ENCODE results near the gene KCNF1. TPM values are rescaled to one million over a fixed set of nuclear protein-coding genes. Genes with fewer than 3 reads are reported as not detected.

Gene KCNF1, protein sequence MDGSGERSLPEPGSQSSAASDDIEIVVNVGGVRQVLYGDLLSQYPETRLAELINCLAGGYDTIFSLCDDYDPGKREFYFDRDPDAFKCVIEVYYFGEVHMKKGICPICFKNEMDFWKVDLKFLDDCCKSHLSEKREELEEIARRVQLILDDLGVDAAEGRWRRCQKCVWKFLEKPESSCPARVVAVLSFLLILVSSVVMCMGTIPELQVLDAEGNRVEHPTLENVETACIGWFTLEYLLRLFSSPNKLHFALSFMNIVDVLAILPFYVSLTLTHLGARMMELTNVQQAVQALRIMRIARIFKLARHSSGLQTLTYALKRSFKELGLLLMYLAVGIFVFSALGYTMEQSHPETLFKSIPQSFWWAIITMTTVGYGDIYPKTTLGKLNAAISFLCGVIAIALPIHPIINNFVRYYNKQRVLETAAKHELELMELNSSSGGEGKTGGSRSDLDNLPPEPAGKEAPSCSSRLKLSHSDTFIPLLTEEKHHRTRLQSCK
- total RNA-seq (not detected), polyA plus RNA-seq (not detected)

DNA sequence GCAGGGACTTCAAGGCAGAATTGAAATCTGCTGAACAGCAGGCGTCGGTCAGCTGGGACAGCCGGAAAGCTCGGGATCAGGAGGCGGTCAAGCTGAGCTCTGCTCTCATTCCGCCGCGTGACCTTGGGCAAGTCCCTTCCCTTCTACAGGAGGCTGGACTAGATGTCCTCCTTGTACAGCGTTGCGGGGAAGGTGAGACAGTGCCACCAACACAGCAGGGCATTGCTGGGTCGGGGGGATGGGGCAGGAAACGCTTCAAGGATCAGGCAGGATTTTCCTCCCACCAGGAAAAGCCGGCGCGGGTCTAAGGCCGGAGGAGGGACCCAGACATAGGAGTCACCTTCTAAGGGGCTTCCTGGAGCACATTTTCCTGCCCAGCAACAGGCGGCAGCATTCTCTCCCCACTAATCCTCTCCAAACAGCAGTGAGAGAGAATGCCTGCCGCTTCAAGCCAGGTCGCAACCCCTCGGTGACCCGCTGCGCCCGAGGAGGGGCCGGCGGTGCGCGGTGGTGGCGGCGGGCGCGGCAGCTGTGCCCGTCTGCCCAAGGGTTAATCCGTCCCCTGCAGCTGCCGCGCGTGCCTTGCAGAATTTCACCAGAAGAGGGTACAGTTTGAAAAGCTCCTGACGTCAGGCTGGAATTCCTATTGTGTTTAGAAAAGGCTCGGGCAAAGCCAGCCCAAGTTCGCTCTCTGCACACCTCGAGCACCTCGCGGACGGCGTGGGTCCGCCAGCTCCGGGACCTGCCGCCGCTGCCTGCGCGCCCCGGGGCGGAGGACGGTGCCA is at the start of gene KCNF1:
Gene KCNF1 (plus strand): TSS at position 644 of the 785 bp plus-strand sequence. CDS start 493 bp downstream, outside the sequence.
- H3K4me3 ChIP-seq (ENCODE audit: low read length in 2 of 2), result no peak within 1 kb of the TSS
- H3K4me1 ChIP-seq (ENCODE audit: insufficient read depth, low read length), result no peaks in the 10 kb centered on the region
- H3K36me3 ChIP-seq (ENCODE audit: insufficient read depth, low read length), result no peaks in the 10 kb centered on the region
- Mint-ChIP-seq H3K27me3 (peaks cover 18 to 26% of the 10 kb centered on the region in 2 donors), H3K36me3 (no peaks in the 10 kb centered on the region), H3K4me3 (peak within 1 kb of the TSS in 5 of 8 donors; percentile 1 to 55 (median 32)), H3K4me1 (peaks cover 3 to 17% (median 9%) of the 10 kb centered on the region in 4 donors), H3K9me3 (no peaks in the 10 kb centered on the region), H3K27ac (no peak within 1 kb of the TSS)
- intact Hi-C loops (cut with micrococcal nuclease), result no loop called here
- no peak for DNase-seq
- H3K27me3 ChIP-seq (ENCODE audit: insufficient read depth, low read length), result peaks cover 5% of the 10 kb centered on the region
- CTCF ChIA-PET (ENCODE audit: partially characterized antibody), result no interaction called here
- POLR2A ChIA-PET (ENCODE audit: partially characterized antibody), result no interaction called here
- no peaks in the 10 kb centered on the region for H3K9me3 ChIP-seq (ENCODE audit: control insufficient read depth in 1 of 2, low read length in 2 of 2)
- H3K27ac ChIP-seq (ENCODE audit: low read depth, low read length), result no peak within 1 kb of the TSS

DNA sequence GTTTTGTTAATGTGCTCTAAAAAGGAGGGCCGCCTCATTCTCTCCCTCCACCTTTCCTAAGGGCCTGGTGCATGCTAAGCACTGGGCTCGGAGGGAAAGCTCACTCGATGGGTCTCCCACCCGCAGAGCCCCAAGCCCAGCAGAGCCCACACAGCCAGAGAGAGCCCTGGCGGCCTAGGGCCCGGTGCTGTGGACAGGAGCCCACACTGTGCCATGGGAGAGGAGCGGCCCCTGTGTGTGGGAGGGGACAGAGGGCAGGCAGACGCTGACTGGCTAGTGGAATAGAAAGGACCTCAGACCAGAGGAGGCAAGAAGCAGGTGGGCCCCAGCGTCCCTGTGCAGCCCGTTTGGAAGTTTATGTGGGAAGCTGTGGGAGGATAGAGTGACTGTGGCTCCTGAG is 49.4 kb upstream of the KCNF1 start:
- peak overlapping the region in 1 of 7 donors; percentile 84 for H3K27ac Mint-ChIP-seq
- no peak for DNase-seq
- H3K36me3 Mint-ChIP-seq, result no peaks in the 10 kb centered on the region
- ChIA-PET CTCF (ENCODE audit: partially characterized antibody) (interaction anchor here (1.3 kb wide), 1 partner anchor 27 kb away, joined by 3 read pairs; no protein-coding TSS in a partner anchor), POLR2A (ENCODE audit: partially characterized antibody) (no interaction called here)
- no peaks in the 10 kb centered on the region for H3K27me3 ChIP-seq (ENCODE audit: insufficient read depth, low read length)
- no peak overlapping the region for H3K27ac ChIP-seq (ENCODE audit: low read depth, low read length)
- H3K9me3 Mint-ChIP-seq, result no peaks in the 10 kb centered on the region
- peaks cover 2 to 27% of the 10 kb centered on the region in 2 donors for H3K27me3 Mint-ChIP-seq
- no peaks in the 10 kb centered on the region for H3K36me3 ChIP-seq (ENCODE audit: insufficient read depth, low read length)
- peaks cover 29% of the 10 kb centered on the region for H3K4me1 ChIP-seq (ENCODE audit: insufficient read depth, low read length)
- H3K4me3 Mint-ChIP-seq, result no peak overlapping the region
- H3K4me3 ChIP-seq (ENCODE audit: low read length in 2 of 2), result no peak overlapping the region
- intact Hi-C loops (cut with micrococcal nuclease), result no loop called here
- no peaks in the 10 kb centered on the region for H3K9me3 ChIP-seq (ENCODE audit: control insufficient read depth in 1 of 2, low read length in 2 of 2)
- H3K4me1 Mint-ChIP-seq, result peaks cover 19 to 33% (median 24%) of the 10 kb centered on the region in 4 donors

DNA sequence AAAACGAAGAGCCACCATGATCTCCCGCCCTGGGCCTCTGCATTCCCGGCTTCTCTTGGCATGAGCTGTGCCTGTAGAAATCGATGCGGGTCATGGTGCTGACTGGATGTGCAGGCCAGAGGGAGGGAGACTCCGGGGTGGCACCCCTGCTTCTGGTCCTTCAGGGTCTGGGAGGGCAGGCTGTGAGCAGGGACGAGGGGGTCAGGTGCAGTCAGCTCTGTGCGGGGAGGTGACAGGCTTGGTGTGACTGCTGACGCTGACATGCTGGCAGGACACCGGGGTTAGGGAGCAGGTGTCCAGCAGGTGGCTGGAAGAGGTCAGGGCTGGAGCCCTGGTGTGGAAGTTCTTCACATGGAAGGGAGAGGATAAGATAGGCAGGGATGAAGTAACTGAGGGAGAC is 48.7 kb upstream of the KCNF1 start:
- Histone ChIP-seq H3K36me3 (ENCODE audit: insufficient read depth, low read length) (no peaks in the 10 kb centered on the region), H3K4me3 (ENCODE audit: low read length in 2 of 2) (no peak overlapping the region), H3K27me3 (ENCODE audit: insufficient read depth, low read length) (no peaks in the 10 kb centered on the region), H3K9me3 (ENCODE audit: control insufficient read depth in 1 of 2, low read length in 2 of 2) (no peaks in the 10 kb centered on the region), H3K4me1 (ENCODE audit: insufficient read depth, low read length) (peaks cover 29% of the 10 kb centered on the region), H3K27ac (ENCODE audit: low read depth, low read length) (no peak overlapping the region)
- CTCF ChIA-PET (ENCODE audit: partially characterized antibody), result no interaction called here
- POLR2A ChIA-PET (ENCODE audit: partially characterized antibody), result no interaction called here
- Mint-ChIP-seq H3K27ac (no peak overlapping the region), H3K9me3 (no peaks in the 10 kb centered on the region), H3K36me3 (no peaks in the 10 kb centered on the region), H3K4me3 (peak overlapping the region in 2 of 8 donors; percentile 18 to 40), H3K4me1 (peaks cover 19 to 33% (median 24%) of the 10 kb centered on the region in 4 donors), H3K27me3 (peaks cover 2 to 27% of the 10 kb centered on the region in 2 donors)
- intact Hi-C loops (cut with micrococcal nuclease), result no loop called here
- no peak for DNase-seq

DNA sequence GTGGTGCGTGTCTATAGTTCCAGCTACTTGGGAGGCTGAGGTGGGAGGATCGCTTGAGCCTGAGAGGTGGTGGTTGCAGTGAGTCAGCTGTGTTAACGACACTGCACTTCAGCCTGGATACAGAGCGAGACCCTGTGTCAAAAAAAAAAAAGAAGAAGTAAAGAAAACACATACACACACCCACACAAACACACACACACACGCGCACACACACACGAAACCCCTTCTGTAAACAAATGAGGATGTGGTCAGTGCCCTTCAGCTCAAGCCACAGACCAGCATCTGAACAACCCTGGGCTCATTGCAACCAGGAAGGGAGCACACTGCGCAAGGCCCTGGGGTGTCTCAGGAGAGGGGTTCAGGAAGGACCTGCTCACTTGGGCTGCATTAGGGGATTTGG is 47.9 kb upstream of the KCNF1 start:
- Histone ChIP-seq H3K4me1 (ENCODE audit: insufficient read depth, low read length) (peaks cover 29% of the 10 kb centered on the region), H3K9me3 (ENCODE audit: control insufficient read depth in 1 of 2, low read length in 2 of 2) (no peaks in the 10 kb centered on the region), H3K27me3 (ENCODE audit: insufficient read depth, low read length) (no peaks in the 10 kb centered on the region), H3K36me3 (ENCODE audit: insufficient read depth, low read length) (no peaks in the 10 kb centered on the region), H3K4me3 (ENCODE audit: low read length in 2 of 2) (no peak overlapping the region), H3K27ac (ENCODE audit: low read depth, low read length) (no peak overlapping the region)
- H3K4me1 Mint-ChIP-seq, result peaks cover 19 to 33% (median 24%) of the 10 kb centered on the region in 4 donors
- H3K27ac Mint-ChIP-seq, result no peak overlapping the region
- H3K27me3 Mint-ChIP-seq, result peaks cover 2 to 24% of the 10 kb centered on the region in 2 donors
- intact Hi-C loops (cut with micrococcal nuclease), result no loop called here
- CTCF ChIA-PET (ENCODE audit: partially characterized antibody), result interaction anchor here (1.2 kb wide), 1 partner anchor 10 kb away, joined by 4 read pairs; no protein-coding TSS in a partner anchor
- no peaks in the 10 kb centered on the region for H3K36me3 Mint-ChIP-seq
- POLR2A ChIA-PET (ENCODE audit: partially characterized antibody), result no interaction called here
- DNase-seq, result no peak
- no peaks in the 10 kb centered on the region for H3K9me3 Mint-ChIP-seq
- H3K4me3 Mint-ChIP-seq, result peak overlapping the region in 1 of 8 donors; percentile 80

DNA sequence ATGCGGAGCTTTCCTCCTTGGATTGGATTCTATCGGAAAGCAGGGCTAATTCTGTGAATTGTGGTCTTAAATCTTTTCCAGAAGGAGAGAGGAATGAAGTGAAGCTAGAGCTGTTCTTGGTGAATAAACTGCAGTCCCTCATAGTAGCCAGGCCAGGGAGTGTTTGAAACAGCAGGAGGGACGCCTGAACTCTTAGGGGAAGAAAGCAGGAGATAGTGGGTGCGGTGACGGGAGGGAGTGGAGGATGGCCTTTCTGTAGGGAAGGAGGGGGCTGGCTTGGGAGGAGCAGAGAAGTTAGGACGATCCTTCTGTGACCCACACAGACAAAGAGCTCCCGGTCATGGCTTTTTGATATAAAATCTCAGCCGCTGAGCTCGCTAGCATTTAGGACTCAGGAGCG is 47.5 kb upstream of the KCNF1 start:
- Histone ChIP-seq H3K27ac (ENCODE audit: low read depth, low read length) (no peak overlapping the region), H3K9me3 (ENCODE audit: control insufficient read depth in 1 of 2, low read length in 2 of 2) (no peaks in the 10 kb centered on the region), H3K27me3 (ENCODE audit: insufficient read depth, low read length) (no peaks in the 10 kb centered on the region), H3K36me3 (ENCODE audit: insufficient read depth, low read length) (no peaks in the 10 kb centered on the region), H3K4me3 (ENCODE audit: low read length in 2 of 2) (no peak overlapping the region), H3K4me1 (ENCODE audit: insufficient read depth, low read length) (peaks cover 29% of the 10 kb centered on the region)
- POLR2A ChIA-PET (ENCODE audit: partially characterized antibody), result no interaction called here
- H3K4me1 Mint-ChIP-seq, result peaks cover 19 to 33% (median 24%) of the 10 kb centered on the region in 4 donors
- peak overlapping the region in 1 of 7 donors; percentile 84 for H3K27ac Mint-ChIP-seq
- H3K9me3 Mint-ChIP-seq, result no peaks in the 10 kb centered on the region
- no peaks in the 10 kb centered on the region for H3K36me3 Mint-ChIP-seq
- no peak for DNase-seq
- intact Hi-C loops (cut with micrococcal nuclease), result no loop called here
- H3K27me3 Mint-ChIP-seq, result peaks cover 2 to 24% of the 10 kb centered on the region in 2 donors
- CTCF ChIA-PET (ENCODE audit: partially characterized antibody), result interaction anchor here (1.2 kb wide), 1 partner anchor 10 kb away, joined by 4 read pairs; no protein-coding TSS in a partner anchor
- peak overlapping the region in 2 of 8 donors; percentile 13 to 80 for H3K4me3 Mint-ChIP-seq

DNA sequence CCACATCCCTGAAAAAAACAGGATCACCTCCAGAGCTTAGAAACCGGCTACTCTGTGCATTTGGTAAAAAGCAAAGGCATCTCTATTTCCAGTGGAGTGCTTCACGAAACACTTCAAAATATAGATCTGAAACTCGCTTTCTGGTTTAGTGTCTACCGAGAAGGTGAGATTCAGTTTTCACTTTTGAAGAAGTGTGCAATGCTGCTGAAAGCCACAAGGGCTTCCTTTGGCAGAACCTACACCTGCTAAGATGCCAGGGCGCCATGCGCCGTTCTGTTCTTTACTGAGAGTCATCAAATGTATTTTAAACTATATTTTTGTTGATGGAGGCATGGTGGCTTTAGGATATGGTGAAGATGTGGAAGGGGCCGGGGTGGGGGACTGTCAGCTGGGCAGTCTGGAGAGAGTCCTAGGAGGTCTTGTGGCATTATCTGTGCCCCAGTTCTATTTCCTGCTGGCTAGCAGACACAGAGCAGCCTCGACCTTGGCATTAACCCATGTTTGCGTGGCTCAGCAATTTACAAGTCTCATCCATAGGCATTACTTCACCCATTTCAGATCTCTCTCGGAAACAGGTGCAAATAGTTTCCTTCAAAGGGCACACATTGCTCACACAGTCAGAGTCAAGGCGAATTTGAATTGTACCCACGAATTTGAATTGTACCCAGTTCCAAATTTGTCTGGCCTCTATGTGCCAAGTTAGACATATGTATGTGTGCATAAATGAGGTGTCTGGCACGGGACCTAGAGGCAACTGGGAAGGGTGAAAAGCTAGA is 46.7 kb upstream of the KCNF1 start:
- H3K9me3 Mint-ChIP-seq, result no peaks in the 10 kb centered on the region
- no peaks in the 10 kb centered on the region for H3K27me3 ChIP-seq (ENCODE audit: insufficient read depth, low read length)
- peaks cover 29% of the 10 kb centered on the region for H3K4me1 ChIP-seq (ENCODE audit: insufficient read depth, low read length)
- peak overlapping the region in 4 of 7 donors; percentile 3 to 84 (median 49) for H3K27ac Mint-ChIP-seq
- peak overlapping the region in 7 of 8 donors; percentile 37 to 81 (median 62) for H3K4me3 Mint-ChIP-seq
- ChIA-PET POLR2A (ENCODE audit: partially characterized antibody) (no interaction called here), CTCF (ENCODE audit: partially characterized antibody) (interaction anchor here (1.2 to 1.3 kb wide), 3 partner anchors 9 to 22 kb away, joined by 3 to 4 read pairs (median 4); no protein-coding TSS in a partner anchor)
- H3K36me3 ChIP-seq (ENCODE audit: insufficient read depth, low read length), result no peaks in the 10 kb centered on the region
- DNase-seq, result peak in 4 of 5 donors; percentile 9 to 26 (median 13)
- H3K9me3 ChIP-seq (ENCODE audit: control insufficient read depth in 1 of 2, low read length in 2 of 2), result no peaks in the 10 kb centered on the region
- peak overlapping the region in 1 of 2 donors; percentile 4 for H3K4me3 ChIP-seq (ENCODE audit: low read length in 2 of 2)
- no peaks in the 10 kb centered on the region for H3K36me3 Mint-ChIP-seq
- H3K27ac ChIP-seq (ENCODE audit: low read depth, low read length), result no peak overlapping the region
- H3K4me1 Mint-ChIP-seq, result peaks cover 19 to 33% (median 24%) of the 10 kb centered on the region in 4 donors
- intact Hi-C loops (cut with micrococcal nuclease), result no loop called here
- H3K27me3 Mint-ChIP-seq, result peaks cover 2 to 24% of the 10 kb centered on the region in 2 donors

Data from CD4-positive, alpha-beta memory T cell (primary cell).